ENCODE data around the gene SLC7A6.

GRCh38 chr16:68230956-68231355, 33.4 kb upstream of the SLC7A6 start:
- TF ChIP-seq CTCF (IDR thresholded peaks at IDR 0.05; ENCODE audit: low read depth, low read length), result no peak
- TF ChIP-seq EZH2phosphoT487 (IDR thresholded peaks at IDR 0.05; ENCODE audit: low read depth), result no peak
